GM23338 (cell line): ENCODE measurements around the gene SYNE2.

ENCODE experiments used
- CREB1 ChIP-seq: fragments of 250-450 bp; sonication (Bioruptor Pico); IDR thresholded peaks from 2 replicates; pipeline ENCODE4 v1.5.0; 2020; ENCODE audit warnings: low read depth, mild to moderate bottlenecking, moderate library complexity
- EZH2 ChIP-seq: fragments of 200-600 bp; sonication (generic); IDR thresholded peaks from one replicate; pipeline ENCODE4 v1.8.0; 2017; ENCODE audit warnings: antibody characterized with exemption, mild to moderate bottlenecking, low read depth; ENCODE audit not compliant: unreplicated experiment
- EZH2phosphoT487 ChIP-seq: fragments of 200-600 bp; sonication (generic); IDR thresholded peaks from one replicate; pipeline ENCODE4 v1.8.1; 2018; ENCODE audit warnings: antibody characterized with exemption; ENCODE audit not compliant: unreplicated experiment
- JUNB ChIP-seq: IDR thresholded peaks from one replicate; pipeline ENCODE4 v1.6.1; 2016; ENCODE audit warnings: antibody characterized with exemption; ENCODE audit not compliant: unreplicated experiment
- NANOG ChIP-seq: IDR thresholded peaks from 2 replicates; pipeline ENCODE4 v1.6.1; 2016; ENCODE audit warnings: antibody characterized with exemption, borderline replicate concordance
- POLR2AphosphoS5 ChIP-seq: IDR thresholded peaks from 2 replicates; pipeline ENCODE4 v1.6.1; 2016; ENCODE audit warnings: antibody characterized with exemption, low read depth
- STAT1 ChIP-seq: IDR thresholded peaks from one replicate; pipeline ENCODE4 v1.6.1; 2016; ENCODE audit warnings: antibody characterized with exemption; ENCODE audit not compliant: unreplicated experiment
- ZNF114 ChIP-seq: fragments of 250-450 bp; sonication (Bioruptor Pico); IDR thresholded peaks from 2 replicates; pipeline ENCODE4 v1.5.0; 2020; ENCODE audit warnings: mild to moderate bottlenecking, moderate library complexity
- ZNF331 ChIP-seq: fragments of 250-450 bp; sonication (Bioruptor Pico); IDR thresholded peaks from 2 replicates; pipeline ENCODE4 v1.5.0; 2020; ENCODE audit warnings: low read depth, mild to moderate bottlenecking, moderate library complexity
- TF ChIP-seq, protein P1 (sequence below), 2 experiments: fragments of 200-600 bp in 1 of 2; sonication (generic) in 1 of 2; conservative IDR thresholded peaks; 2 replicates each; pipeline versions ENCODE4 v1.5.1 to v1.6.1; 2016 to 2017; ENCODE audit warnings: antibody characterized with exemption in 2 of 2, low read depth in 2 of 2, mild to moderate bottlenecking in 2 of 2, moderate library complexity in 1 of 2
- TF ChIP-seq, protein P2 (sequence below): IDR thresholded peaks from one replicate; pipeline ENCODE4 v1.6.1; 2018; ENCODE audit warnings: antibody characterized with exemption; ENCODE audit not compliant: unreplicated experiment
- TF ChIP-seq, protein P3 (sequence below): IDR thresholded peaks from 2 replicates; pipeline ENCODE4 v1.6.1; 2016; ENCODE audit warnings: antibody characterized with exemption
- TF ChIP-seq, protein P4 (sequence below): fragments of 250-450 bp; sonication (Bioruptor Pico); IDR thresholded peaks from 2 replicates; pipeline ENCODE4 v1.5.0; 2020; ENCODE audit warnings: mild to moderate bottlenecking, moderate library complexity

DNA sequence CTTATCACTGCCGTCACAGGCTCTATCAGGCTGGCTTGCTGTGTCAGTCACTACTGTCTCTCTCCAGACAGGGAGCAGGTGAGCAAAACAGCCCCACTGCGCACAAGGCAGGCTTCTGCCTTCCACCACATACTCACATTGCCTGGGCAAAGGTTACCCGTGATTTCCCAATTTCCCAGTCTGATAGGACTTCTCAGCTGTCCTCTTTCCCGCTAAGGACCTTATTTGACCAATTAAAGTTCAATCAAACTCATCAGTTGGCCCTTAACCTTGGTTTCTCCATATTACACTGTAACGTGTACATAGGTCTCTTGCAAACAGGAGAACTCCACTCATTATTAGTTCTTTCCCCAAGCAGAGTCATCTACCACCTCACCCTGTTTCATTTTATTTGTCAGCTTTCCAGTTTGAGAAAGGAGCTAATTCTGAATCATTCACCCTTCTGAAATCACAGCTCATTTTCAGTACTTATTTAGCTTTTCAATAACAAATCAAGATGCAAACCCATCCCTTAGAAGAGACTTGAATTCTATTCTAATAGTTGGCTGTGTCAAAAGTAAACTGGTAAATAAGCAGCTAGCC, 270.5 kb downstream of the SYNE2 start:
- TF ChIP-seq, protein P1, sequence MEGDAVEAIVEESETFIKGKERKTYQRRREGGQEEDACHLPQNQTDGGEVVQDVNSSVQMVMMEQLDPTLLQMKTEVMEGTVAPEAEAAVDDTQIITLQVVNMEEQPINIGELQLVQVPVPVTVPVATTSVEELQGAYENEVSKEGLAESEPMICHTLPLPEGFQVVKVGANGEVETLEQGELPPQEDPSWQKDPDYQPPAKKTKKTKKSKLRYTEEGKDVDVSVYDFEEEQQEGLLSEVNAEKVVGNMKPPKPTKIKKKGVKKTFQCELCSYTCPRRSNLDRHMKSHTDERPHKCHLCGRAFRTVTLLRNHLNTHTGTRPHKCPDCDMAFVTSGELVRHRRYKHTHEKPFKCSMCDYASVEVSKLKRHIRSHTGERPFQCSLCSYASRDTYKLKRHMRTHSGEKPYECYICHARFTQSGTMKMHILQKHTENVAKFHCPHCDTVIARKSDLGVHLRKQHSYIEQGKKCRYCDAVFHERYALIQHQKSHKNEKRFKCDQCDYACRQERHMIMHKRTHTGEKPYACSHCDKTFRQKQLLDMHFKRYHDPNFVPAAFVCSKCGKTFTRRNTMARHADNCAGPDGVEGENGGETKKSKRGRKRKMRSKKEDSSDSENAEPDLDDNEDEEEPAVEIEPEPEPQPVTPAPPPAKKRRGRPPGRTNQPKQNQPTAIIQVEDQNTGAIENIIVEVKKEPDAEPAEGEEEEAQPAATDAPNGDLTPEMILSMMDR (conservative IDR thresholded peaks at IDR 0.05; ENCODE audit: low read depth in 2 of 2), result no peak
- no peak for TF ChIP-seq CREB1
- TF ChIP-seq POLR2AphosphoS5, result no peak
- TF ChIP-seq, protein P2, sequence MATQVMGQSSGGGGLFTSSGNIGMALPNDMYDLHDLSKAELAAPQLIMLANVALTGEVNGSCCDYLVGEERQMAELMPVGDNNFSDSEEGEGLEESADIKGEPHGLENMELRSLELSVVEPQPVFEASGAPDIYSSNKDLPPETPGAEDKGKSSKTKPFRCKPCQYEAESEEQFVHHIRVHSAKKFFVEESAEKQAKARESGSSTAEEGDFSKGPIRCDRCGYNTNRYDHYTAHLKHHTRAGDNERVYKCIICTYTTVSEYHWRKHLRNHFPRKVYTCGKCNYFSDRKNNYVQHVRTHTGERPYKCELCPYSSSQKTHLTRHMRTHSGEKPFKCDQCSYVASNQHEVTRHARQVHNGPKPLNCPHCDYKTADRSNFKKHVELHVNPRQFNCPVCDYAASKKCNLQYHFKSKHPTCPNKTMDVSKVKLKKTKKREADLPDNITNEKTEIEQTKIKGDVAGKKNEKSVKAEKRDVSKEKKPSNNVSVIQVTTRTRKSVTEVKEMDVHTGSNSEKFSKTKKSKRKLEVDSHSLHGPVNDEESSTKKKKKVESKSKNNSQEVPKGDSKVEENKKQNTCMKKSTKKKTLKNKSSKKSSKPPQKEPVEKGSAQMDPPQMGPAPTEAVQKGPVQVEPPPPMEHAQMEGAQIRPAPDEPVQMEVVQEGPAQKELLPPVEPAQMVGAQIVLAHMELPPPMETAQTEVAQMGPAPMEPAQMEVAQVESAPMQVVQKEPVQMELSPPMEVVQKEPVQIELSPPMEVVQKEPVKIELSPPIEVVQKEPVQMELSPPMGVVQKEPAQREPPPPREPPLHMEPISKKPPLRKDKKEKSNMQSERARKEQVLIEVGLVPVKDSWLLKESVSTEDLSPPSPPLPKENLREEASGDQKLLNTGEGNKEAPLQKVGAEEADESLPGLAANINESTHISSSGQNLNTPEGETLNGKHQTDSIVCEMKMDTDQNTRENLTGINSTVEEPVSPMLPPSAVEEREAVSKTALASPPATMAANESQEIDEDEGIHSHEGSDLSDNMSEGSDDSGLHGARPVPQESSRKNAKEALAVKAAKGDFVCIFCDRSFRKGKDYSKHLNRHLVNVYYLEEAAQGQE, result no peak
- no peak for TF ChIP-seq EZH2phosphoT487
- no peak for TF ChIP-seq EZH2
- TF ChIP-seq, protein P3, sequence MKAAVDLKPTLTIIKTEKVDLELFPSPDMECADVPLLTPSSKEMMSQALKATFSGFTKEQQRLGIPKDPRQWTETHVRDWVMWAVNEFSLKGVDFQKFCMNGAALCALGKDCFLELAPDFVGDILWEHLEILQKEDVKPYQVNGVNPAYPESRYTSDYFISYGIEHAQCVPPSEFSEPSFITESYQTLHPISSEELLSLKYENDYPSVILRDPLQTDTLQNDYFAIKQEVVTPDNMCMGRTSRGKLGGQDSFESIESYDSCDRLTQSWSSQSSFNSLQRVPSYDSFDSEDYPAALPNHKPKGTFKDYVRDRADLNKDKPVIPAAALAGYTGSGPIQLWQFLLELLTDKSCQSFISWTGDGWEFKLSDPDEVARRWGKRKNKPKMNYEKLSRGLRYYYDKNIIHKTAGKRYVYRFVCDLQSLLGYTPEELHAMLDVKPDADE, result no peak
- TF ChIP-seq STAT1, result no peak
- TF ChIP-seq ZNF114 (CRISPR knock-in tag), result no peak
- TF ChIP-seq JUNB, result no peak
- TF ChIP-seq, protein P4, sequence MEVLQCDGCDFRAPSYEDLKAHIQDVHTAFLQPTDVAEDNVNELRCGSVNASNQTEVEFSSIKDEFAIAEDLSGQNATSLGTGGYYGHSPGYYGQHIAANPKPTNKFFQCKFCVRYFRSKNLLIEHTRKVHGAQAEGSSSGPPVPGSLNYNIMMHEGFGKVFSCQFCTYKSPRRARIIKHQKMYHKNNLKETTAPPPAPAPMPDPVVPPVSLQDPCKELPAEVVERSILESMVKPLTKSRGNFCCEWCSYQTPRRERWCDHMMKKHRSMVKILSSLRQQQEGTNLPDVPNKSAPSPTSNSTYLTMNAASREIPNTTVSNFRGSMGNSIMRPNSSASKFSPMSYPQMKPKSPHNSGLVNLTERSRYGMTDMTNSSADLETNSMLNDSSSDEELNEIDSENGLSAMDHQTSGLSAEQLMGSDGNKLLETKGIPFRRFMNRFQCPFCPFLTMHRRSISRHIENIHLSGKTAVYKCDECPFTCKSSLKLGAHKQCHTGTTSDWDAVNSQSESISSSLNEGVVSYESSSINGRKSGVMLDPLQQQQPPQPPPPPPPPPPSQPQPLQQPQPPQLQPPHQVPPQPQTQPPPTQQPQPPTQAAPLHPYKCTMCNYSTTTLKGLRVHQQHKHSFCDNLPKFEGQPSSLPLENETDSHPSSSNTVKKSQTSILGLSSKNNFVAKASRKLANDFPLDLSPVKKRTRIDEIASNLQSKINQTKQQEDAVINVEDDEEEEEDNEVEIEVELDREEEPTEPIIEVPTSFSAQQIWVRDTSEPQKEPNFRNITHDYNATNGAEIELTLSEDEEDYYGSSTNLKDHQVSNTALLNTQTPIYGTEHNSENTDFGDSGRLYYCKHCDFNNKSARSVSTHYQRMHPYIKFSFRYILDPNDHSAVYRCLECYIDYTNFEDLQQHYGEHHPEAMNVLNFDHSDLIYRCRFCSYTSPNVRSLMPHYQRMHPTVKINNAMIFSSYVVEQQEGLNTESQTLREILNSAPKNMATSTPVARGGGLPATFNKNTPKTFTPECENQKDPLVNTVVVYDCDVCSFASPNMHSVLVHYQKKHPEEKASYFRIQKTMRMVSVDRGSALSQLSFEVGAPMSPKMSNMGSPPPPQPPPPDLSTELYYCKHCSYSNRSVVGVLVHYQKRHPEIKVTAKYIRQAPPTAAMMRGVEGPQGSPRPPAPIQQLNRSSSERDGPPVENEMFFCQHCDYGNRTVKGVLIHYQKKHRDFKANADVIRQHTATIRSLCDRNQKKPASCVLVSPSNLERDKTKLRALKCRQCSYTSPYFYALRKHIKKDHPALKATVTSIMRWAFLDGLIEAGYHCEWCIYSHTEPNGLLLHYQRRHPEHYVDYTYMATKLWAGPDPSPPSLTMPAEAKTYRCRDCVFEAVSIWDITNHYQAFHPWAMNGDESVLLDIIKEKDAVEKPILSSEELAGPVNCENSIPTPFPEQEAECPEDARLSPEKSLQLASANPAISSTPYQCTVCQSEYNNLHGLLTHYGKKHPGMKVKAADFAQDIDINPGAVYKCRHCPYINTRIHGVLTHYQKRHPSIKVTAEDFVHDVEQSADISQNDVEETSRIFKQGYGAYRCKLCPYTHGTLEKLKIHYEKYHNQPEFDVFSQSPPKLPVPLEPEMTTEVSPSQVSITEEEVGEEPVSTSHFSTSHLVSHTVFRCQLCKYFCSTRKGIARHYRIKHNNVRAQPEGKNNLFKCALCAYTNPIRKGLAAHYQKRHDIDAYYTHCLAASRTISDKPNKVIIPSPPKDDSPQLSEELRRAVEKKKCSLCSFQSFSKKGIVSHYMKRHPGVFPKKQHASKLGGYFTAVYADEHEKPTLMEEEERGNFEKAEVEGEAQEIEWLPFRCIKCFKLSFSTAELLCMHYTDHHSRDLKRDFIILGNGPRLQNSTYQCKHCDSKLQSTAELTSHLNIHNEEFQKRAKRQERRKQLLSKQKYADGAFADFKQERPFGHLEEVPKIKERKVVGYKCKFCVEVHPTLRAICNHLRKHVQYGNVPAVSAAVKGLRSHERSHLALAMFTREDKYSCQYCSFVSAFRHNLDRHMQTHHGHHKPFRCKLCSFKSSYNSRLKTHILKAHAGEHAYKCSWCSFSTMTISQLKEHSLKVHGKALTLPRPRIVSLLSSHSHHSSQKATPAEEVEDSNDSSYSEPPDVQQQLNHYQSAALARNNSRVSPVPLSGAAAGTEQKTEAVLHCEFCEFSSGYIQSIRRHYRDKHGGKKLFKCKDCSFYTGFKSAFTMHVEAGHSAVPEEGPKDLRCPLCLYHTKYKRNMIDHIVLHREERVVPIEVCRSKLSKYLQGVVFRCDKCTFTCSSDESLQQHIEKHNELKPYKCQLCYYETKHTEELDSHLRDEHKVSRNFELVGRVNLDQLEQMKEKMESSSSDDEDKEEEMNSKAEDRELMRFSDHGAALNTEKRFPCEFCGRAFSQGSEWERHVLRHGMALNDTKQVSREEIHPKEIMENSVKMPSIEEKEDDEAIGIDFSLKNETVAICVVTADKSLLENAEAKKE (CRISPR knock-in tag), result no peak
- TF ChIP-seq ZNF331 (CRISPR knock-in tag), result no peak
- TF ChIP-seq NANOG, result no peak
